Measurements from ENCODE around the gene OXNAD1. TPM values are rescaled to one million over a fixed set of nuclear protein-coding genes. Genes with fewer than 3 reads are reported as not detected.

Gene OXNAD1
- polyA plus RNA-seq, 1 of the 3 experiments (the other 2 are of a cell fraction) = 6.9 TPM

DNA sequence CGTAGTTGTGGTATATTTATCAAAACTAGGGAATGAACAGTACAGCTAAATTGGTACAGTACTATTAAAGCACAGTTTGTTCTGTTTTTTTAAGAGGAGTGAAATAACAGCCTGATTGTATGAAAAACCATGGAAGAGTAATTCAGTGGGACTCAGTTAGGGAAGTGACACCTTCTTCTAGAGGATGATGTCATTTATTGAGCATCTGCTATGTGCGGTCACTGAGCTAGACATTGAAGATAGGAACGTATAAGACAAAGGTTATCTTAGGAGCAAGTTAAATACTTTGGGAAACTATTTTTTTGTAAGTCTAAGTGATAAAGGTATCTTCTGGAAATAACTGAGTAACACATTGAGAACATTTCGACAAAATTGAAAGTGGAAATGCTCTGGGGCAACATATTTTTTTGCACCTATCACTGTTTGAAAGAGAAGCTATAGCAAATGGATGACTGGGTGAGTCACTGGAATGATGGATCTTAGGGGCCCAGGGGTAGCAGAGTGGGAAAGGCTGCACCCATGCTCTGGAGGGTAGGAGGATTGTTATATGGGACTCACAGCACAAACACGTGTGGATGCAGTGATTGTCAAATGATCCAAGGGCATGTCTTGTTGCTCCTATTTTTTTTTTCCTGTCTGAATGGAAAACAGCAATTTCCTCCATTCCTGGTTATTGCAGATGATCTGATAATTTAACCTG lies 43.0 kb downstream of the OXNAD1 start:
- Histone ChIP-seq H2AFZ (ENCODE audit: low read depth) (no peak overlapping the region), H3K9me3 (no peaks in the 10 kb centered on the region), H4K20me1 (ENCODE audit: insufficient read depth) (no peaks in the 10 kb centered on the region), H3K4me3 (ENCODE audit: low read depth in 2 of 2, low read length in 1 of 2) (no peak overlapping the region), H3K9me2 (no peaks in the 10 kb centered on the region), H3K79me2 (ENCODE audit: insufficient read depth) (no peaks in the 10 kb centered on the region), H3K4me2 (no peak overlapping the region), H3K36me3 (replicated peaks in 1 of 2; ENCODE audit: control insufficient read depth in 1 of 2, insufficient read depth in 2 of 2, low read length in 1 of 2) (peaks cover 13 to 38% of the 10 kb centered on the region in 2 experiments), H3F3A (replicated peaks; ENCODE audit: insufficient read depth) (peaks cover 12% of the 10 kb centered on the region), H3K4me1 (ENCODE audit: control insufficient read depth in 1 of 2, insufficient read depth in 2 of 2, low read depth in 1 of 2, low read length in 1 of 2) (peaks cover 0 to 17% of the 10 kb centered on the region in 2 experiments; a peak in 1 of 4 replicates), H3K27ac (ENCODE audit: low read depth in 2 of 2, low read length in 1 of 2) (no peak overlapping the region), H3K27me3 (ENCODE audit: insufficient read depth) (no peaks in the 10 kb centered on the region), H3K9ac (no peak overlapping the region)
- ChIA-PET POLR2A (no interaction called here), CTCF (interaction anchor here (1.3 to 5.8 kb wide), 2 partner anchors 11 to 17 kb away, joined by 7 to 33 read pairs; no protein-coding TSS in a partner anchor)
- TF ChIP-seq, protein P1, sequence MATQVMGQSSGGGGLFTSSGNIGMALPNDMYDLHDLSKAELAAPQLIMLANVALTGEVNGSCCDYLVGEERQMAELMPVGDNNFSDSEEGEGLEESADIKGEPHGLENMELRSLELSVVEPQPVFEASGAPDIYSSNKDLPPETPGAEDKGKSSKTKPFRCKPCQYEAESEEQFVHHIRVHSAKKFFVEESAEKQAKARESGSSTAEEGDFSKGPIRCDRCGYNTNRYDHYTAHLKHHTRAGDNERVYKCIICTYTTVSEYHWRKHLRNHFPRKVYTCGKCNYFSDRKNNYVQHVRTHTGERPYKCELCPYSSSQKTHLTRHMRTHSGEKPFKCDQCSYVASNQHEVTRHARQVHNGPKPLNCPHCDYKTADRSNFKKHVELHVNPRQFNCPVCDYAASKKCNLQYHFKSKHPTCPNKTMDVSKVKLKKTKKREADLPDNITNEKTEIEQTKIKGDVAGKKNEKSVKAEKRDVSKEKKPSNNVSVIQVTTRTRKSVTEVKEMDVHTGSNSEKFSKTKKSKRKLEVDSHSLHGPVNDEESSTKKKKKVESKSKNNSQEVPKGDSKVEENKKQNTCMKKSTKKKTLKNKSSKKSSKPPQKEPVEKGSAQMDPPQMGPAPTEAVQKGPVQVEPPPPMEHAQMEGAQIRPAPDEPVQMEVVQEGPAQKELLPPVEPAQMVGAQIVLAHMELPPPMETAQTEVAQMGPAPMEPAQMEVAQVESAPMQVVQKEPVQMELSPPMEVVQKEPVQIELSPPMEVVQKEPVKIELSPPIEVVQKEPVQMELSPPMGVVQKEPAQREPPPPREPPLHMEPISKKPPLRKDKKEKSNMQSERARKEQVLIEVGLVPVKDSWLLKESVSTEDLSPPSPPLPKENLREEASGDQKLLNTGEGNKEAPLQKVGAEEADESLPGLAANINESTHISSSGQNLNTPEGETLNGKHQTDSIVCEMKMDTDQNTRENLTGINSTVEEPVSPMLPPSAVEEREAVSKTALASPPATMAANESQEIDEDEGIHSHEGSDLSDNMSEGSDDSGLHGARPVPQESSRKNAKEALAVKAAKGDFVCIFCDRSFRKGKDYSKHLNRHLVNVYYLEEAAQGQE (IDR thresholded peaks at IDR 0.05; ENCODE audit: low read depth, low read length) = no peak
- TF ChIP-seq SMC3 (IDR thresholded peaks at IDR 0.05; ENCODE audit: low read depth, low read length) = no peak
- TF ChIP-seq RXRA (IDR thresholded peaks at IDR 0.05; ENCODE audit: borderline replicate concordance, low read depth) = no peak
- TF ChIP-seq TCF12 (IDR thresholded peaks at IDR 0.05) = no peak
- TF ChIP-seq YY1 (IDR thresholded peaks at IDR 0.05; ENCODE audit: low read depth) = no peak
- TF ChIP-seq FOSL2 (IDR thresholded peaks at IDR 0.05; ENCODE audit: borderline replicate concordance, low read depth) = no peak
- TF ChIP-seq MEF2A (IDR thresholded peaks at IDR 0.05; ENCODE audit: borderline replicate concordance, low read depth) = no peak
- TF ChIP-seq RAD21 (IDR thresholded peaks at IDR 0.05; ENCODE audit: low read length) = no peak
- no peak for TF ChIP-seq EZH2phosphoT487 (IDR thresholded peaks at IDR 0.05; ENCODE audit: borderline replicate concordance, low read depth)
- TF ChIP-seq GABPA (IDR thresholded peaks at IDR 0.05; ENCODE audit: low read depth) = no peak
- TF ChIP-seq EP300 (IDR thresholded peaks at IDR 0.05; ENCODE audit: borderline replicate concordance in 1 of 2, low read depth in 1 of 2, low read length in 1 of 2) = no peak
- no peak for TF ChIP-seq RCOR1 (IDR thresholded peaks at IDR 0.05; ENCODE audit: low read length)
- TF ChIP-seq JUND (IDR thresholded peaks at IDR 0.05) = no peak
- DNase-seq = no peak
- WGBS (ENCODE audit: low lambda C conversion rate) = 90% methylated on average over 5 of the region's 5 CpGs

- CTCF ChIA-PET = interaction anchor here (1.3 kb wide), 1 partner anchor 11 kb away, joined by 7 read pairs; no protein-coding TSS in a partner anchor
- Histone ChIP-seq H3K79me2 (ENCODE audit: insufficient read depth) (no peaks in the 10 kb centered on the region), H3K9me3 (no peaks in the 10 kb centered on the region), H4K20me1 (ENCODE audit: insufficient read depth) (no peaks in the 10 kb centered on the region), H3K27ac (ENCODE audit: low read depth in 2 of 2, low read length in 1 of 2) (no peak overlapping the region), H3K9ac (no peak overlapping the region), H3K27me3 (ENCODE audit: insufficient read depth) (no peaks in the 10 kb centered on the region), H3K36me3 (replicated peaks in 1 of 2; ENCODE audit: control insufficient read depth in 1 of 2, insufficient read depth in 2 of 2, low read length in 1 of 2) (peaks cover 16 to 38% of the 10 kb centered on the region in 2 experiments), H3F3A (replicated peaks; ENCODE audit: insufficient read depth) (peaks cover 12% of the 10 kb centered on the region), H3K9me2 (no peaks in the 10 kb centered on the region), H3K4me2 (no peak overlapping the region), H3K4me1 (ENCODE audit: control insufficient read depth in 1 of 2, insufficient read depth in 2 of 2, low read depth in 1 of 2, low read length in 1 of 2) (peaks cover 0 to 14% of the 10 kb centered on the region in 2 experiments; a peak in 1 of 4 replicates), H2AFZ (ENCODE audit: low read depth) (no peak overlapping the region), H3K4me3 (ENCODE audit: low read depth in 2 of 2, low read length in 1 of 2) (no peak overlapping the region)
- no peak for DNase-seq
- POLR2A ChIA-PET = no interaction called here
- 95% methylated on average over 1 of the region's 1 CpG for WGBS (ENCODE audit: low lambda C conversion rate)
- no peak for TF ChIP-seq IRF3 (IDR thresholded peaks at IDR 0.05; ENCODE audit: low read depth, low read length)
- TF ChIP-seq CHD2 (IDR thresholded peaks at IDR 0.05; ENCODE audit: low read length, partially characterized antibody) = no peak
- no peak for TF ChIP-seq TEAD4 (IDR thresholded peaks at IDR 0.05; ENCODE audit: borderline replicate concordance, insufficient read depth)
- TF ChIP-seq NRF1 (IDR thresholded peaks at IDR 0.05; ENCODE audit: low read depth, low read length) = no peak
- no peak for TF ChIP-seq FOXM1 (IDR thresholded peaks at IDR 0.05; ENCODE audit: low read depth)
- no peak for TF ChIP-seq CTCF (IDR thresholded peaks at IDR 0.05)
- TF ChIP-seq POLR2AphosphoS5 (IDR thresholded peaks at IDR 0.05; ENCODE audit: low read depth, low read length) = no peak
- TF ChIP-seq, protein P2, sequence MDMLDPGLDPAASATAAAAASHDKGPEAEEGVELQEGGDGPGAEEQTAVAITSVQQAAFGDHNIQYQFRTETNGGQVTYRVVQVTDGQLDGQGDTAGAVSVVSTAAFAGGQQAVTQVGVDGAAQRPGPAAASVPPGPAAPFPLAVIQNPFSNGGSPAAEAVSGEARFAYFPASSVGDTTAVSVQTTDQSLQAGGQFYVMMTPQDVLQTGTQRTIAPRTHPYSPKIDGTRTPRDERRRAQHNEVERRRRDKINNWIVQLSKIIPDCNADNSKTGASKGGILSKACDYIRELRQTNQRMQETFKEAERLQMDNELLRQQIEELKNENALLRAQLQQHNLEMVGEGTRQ (IDR thresholded peaks at IDR 0.05; ENCODE audit: borderline replicate concordance, low read depth, low read length) = no peak
- no peak for TF ChIP-seq TAF1 (IDR thresholded peaks at IDR 0.05; ENCODE audit: borderline replicate concordance, low read depth, low read length)
These were observed 43.7 kb downstream of the OXNAD1 start for GRCh38 chr3:16308727-16309126.
